RCC 7860 (cell line): ENCODE measurements around the gene DOC2B.
"Not testable (repeated sequence)": the region's sequence is repeated elsewhere in the genome, so short reads cannot be mapped to it uniquely, and the experiment has no call there.

Experiments
- DNase-seq: peaks from one replicate; pipeline ENCODE4 v3.0.0-alpha.2; 2015; ENCODE audit warnings: low spot score
- FAIRE-seq: peaks from 2 replicates; lab custom pipeline; 2012; peaks lifted over from hg19 to GRCh38; lab: Jason Lieb, UNC

DOC2B gene

DNA sequence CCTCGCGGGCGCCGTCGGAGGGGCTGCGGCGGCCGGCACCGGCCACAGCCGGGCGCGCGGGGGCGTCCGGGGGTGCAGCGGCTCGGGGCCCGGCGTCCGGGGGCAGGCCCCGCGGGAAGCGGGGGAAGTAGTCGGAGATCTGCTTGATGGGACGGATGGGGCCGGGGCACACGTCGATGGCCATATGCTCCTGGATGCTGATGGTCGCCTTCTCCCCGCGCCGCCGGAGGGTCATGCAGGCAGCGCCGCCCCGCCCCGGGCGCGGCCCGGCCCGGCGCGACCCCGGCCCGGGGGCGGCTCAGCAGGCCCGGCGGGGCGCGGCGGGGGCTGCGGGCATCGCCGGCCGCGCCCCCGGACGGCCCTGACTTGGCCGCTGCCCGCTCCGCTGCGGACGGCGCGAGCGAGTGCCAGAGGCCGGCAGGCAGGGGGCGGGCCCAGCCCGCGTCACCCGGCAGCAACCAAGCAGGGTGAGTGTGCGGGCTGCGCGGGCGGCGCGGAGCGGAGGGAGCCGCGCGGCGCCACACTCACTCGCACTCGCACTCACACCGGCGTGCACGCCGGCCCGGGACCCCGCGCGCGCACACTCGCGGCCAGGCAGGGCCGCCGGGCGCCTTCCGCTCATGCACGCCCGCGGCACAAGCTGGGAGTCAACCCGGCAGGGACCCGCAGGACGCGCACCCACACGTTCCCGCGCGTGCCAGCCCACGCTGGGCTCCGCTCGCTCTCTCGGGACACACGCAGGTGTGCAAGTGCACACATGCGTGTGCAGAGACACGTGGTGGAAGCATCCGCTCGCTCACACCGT is at the start of gene DOC2B:
Gene DOC2B (minus strand): TSS at position 406 of the 805 bp plus-strand sequence. CDS start 171 bp downstream, at position 235.
- FAIRE-seq = no peak

DNA sequence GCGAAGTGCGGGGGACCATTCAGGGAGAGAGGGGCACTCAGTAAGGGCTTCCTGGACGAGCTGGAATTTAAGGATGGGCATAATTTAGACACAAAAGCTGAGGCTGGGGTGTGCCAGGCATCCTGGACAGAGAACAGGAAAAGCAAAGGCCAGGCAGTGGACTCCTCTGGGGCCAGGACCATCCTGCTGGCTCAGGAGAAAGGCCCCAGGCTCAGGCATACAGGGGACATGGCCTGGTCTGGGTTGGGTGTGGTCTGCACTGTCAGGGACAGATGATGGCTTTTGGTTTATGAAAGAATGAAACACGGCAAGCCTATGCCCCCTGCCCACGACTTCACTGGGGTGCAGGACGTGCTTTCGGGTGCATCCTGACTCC is 48.9 kb upstream of the DOC2B start:
- FAIRE-seq (no peak), DNase-seq (no peak)

More for the DNA sequence above, at the start of gene DOC2B:
- no peak for DNase-seq

- FAIRE-seq = no peak
- no peak for DNase-seq
Observed at GRCh38 chr17:229709-230394, 48.4 kb upstream of the DOC2B start.

DNA sequence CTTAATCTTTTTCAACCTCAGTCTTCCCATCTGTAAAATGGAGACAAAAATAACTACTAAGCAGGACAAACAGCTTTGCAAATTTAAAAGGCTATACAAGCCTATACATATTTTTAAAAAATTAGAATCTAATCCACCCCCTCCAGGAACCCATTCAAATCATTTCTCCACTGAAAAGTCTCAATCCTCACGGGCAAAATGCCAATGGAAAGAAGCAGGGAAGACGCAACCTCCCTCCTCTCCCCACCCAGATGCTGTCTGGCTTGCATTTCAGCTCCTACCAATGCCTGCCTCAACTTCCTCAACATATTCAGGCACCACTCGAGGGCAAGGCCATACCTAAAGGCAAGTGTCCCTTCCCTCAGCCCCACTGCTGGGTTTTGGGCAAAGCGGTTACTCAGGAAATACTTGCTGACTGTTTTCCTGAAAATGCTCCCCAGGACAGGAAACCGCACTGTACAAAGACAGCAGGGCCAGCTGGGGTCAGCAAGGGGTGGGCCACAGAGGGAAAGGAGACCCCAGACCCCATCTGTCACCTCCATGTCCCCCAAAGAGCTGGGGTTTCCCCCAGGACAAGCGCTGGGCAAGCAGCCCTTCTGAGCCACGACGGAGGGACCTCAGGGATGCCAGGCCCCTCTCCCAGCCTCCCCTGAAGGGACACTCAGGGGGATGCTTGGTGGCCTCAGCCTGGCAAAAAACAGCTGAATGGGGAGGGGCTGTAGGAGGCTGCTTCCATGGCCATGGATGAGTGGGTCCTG is 47.7 kb upstream of the DOC2B start:
- no peak for DNase-seq
- no peak for FAIRE-seq

DNA sequence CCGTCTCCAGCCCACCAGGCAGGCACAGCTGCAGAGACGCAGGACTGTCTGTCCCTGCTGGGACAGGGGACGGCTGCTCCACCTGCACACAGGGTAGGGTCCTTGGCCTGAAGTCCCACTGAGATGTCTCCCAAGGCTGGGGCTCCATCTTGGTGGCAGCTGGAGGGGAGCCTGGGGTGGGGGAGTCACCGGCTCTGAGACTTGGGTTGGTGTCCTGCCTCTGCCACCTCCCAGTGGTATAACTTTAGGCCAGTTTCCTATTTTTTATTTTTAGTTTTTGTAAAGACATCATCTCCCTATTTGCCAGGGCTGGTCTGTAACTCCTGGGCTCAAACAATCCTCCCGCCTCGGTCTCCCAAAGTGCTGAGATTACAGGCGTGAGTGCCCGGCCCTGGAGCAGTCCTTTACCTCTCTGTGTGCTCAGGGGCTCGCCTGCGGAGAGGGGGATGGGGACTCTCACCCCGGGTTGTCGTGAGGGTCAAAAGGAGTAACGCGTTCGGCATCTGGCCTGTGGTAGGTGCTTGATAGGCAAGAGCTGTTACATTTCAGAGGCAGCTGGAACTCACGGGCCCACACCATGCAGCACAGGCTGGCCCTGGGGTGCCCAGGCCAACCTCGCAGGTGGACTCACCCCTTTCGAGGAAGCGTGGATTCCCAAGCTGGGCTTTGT is 46.6 kb upstream of the DOC2B start:
- no peak for DNase-seq
- no peak for FAIRE-seq

DNA sequence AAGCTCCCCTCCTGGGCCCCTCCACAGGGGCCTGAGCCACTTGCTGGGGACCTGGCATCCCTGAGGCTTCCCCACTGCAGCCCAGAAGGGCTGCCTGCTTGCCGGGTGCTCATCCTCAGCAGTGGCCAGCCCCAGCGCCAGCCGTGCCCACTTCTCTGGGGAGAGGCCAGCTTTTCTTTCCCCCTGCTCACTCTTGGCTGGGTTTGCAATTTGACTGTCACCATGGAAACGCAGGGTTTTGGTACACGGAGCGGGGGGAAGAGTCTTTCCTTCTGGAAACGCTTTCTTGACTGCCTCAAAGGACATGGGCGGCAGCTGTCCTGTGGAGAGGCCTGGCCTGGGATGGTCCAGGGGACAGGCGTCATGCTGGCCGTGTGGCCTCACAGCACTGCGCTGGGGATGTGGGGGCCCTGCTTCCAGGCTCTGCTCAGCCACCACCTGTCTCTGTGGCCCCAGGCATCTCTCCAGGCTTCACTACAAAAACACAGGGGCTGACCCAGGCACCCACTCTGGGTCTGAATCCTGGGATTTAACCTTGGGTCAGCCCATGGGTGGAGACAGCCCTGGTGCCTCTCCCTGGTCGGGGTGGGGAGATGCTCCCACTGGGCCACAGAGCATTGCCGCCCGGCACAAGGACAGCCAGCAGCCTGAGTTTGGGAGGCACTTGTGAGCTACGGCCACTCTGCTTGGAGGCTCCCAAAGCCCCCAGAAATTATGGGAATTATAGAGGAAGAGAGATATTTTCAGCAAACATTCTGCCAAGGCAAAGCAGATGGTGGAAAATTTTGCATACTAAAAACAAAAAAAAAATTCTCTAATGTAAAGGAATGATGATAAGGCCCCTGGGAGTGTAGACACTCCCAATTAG is 45.9 kb upstream of the DOC2B start:
- DNase-seq (no peak), FAIRE-seq (no peak)

DNA sequence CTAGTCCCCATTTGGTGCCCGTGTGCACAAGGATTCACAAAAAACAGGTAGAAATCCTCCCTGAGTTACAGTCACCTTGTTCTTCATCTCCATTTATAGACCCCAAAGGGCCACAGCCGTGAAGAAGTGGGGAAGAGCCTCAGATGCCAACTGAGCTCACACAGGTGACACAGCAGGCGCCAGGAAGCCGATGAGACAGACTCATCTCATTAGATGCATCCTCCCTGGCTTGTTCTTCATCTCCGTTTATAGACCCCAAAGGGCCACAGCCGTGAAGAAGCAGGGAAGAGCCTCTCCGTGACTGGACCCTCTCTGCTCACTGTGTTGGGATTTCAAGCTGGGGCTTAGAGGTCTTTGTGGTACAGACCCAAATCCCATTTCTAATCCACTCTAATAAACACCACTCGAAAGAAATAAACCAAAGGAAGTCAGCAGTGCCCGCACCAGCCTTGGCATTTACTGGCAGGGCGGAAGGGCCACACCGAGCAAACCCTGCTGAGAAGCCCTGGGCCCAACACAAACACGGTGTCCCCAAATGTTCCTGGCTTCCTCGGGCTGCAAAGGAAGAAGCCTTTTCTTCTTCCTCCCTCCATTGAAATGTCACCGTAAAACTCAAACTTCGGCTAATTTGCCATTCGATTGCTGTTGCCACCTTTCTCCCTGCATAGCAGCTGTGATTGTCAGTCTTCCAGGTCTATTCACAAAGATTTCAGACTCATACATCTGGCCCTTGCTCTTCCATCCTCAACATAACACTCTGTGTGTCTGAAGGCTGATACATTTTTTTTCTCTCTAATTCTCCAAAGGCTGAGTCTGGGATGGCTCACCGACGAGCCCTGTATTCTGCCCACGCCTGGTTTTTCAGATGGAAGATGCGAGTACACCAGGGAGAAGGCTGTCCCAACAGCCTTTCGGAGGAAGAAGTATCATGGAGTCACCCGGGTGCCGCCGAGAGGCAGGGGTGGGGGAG is 44.9 kb upstream of the DOC2B start:
- FAIRE-seq = no peak

GRCh38 chr17:225551-225950 is 44.1 kb upstream of the DOC2B start:
- FAIRE-seq (no peak), DNase-seq (no peak)

More for the DNA sequence above, 44.9 kb upstream of the DOC2B start:
- DNase-seq = no peak

DNA sequence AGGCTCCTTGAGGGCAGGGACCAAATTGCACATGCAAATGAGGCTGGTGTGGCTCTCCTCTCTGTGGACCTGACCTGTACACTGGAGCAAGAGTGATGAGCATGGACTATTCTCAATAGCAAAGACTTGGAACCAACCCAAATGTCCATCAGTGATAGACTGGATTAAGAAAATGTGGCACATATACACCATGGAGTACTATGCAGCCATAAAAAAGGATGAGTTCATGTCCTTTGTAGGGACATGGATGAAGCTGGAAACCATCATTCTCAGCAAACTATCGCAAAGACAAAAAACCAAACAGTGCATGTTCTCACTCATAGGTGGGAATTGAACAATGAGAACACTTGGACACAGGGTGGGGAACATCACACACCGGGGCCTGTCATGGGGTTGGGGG is 43.1 kb upstream of the DOC2B start:
- not testable (repeated sequence) for FAIRE-seq, DNase-seq

GRCh38 chr17:223723-224471 is 42.4 kb upstream of the DOC2B start:
- DNase-seq (no peak), FAIRE-seq (no peak)

DNA sequence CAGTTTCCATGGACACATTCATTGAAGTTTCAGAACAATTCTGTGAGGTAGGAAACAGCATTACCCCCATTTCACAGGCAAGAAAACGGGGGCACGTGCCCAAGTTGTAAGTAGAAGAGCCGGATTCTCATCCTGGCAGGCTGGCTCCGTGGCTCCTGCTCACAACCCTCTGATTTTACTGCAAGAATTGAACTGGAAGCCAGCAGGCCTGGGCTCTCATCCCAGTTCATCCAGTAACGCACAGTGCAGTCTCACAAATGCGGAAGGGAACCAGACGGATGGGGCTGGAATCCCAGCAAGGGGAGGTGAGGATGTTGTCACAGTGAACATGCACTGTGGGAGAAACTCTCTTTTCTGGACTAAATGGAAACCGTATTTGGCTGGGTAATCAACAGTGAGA is 40.7 kb upstream of the DOC2B start:
- FAIRE-seq (no peak), DNase-seq (no peak)

- no peak for DNase-seq
- no peak for FAIRE-seq
Observed at GRCh38 chr17:219696-220095, 38.2 kb upstream of the DOC2B start.

DNA sequence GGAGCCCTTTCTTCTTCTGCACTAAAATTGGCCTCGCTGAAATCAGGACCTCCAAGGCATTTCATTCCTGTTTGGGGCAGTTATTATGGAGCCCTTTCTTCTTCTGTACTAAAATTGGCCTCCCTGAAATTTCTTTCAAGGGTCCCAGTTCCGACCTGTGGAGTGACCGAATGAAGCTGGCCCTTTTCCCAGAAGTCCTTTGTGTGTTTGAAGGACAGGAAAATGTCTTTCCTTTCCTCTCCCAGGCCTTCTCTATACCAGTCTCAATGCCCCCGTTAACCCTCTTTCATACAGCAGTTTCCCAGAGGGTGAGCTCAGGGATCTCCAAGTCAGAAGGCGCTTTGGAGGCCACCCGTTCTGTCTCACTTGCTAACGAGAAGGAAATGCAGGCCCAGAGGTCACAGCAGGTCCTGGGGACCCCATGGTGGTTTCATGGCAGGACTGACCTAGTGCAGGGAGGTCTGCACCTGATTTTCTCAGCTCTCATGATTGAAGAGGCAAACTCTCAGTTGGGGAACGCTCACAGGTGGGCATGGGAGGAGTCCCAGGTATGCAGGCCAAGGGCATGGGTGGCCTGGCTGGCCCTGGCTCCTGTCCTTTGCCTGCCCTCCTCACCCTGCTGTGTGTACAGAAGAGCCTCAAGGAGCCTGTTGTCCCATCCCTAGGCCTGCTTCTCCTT is 37.1 kb upstream of the DOC2B start:
- DNase-seq (no peak), FAIRE-seq (no peak)

- no peak for DNase-seq
- FAIRE-seq = no peak
Observed at GRCh38 chr17:216625-217024, 35.2 kb upstream of the DOC2B start.

- FAIRE-seq, DNase-seq: not testable (repeated sequence)
Observed at GRCh38 chr17:215563-216478, 34.4 kb upstream of the DOC2B start.

- FAIRE-seq (no peak), DNase-seq (no peak)
Observed at GRCh38 chr17:214881-215331, 33.5 kb upstream of the DOC2B start.
